Fibroblast of villous mesenchyme (primary cell): ENCODE data around the gene OLFML2B. TPM values are rescaled to one million over a fixed set of nuclear protein-coding genes. Genes with fewer than 3 reads are reported as not detected.

Experiments
- DNase-seq: peaks from one replicate; pipeline ENCODE4 v3.0.0-alpha.2; 2010; ENCODE audit warnings: low read depth
- H3K4me3 ChIP-seq: 2 replicates; pipeline ENCODE4 v1.5.1; 2011; ENCODE audit warnings: low read depth, mild to moderate bottlenecking, low read length
- total RNA-seq: library from RNA; depleted of rRNA; stranded (reverse); fragments of >200 nt; gene quantifications from 2 replicates; pipeline ENCODE4 v1.2.3, GENCODE V29; 2012
- TF ChIP-seq, protein P1 (sequence below): IDR thresholded peaks from 2 replicates; pipeline ENCODE4 v1.5.1; 2012; ENCODE audit warnings: low read depth, mild to moderate bottlenecking, low read length; ENCODE audit not compliant: insufficient read depth

OLFML2B gene
- total RNA-seq, 1 donor: 5.2 TPM

DNA sequence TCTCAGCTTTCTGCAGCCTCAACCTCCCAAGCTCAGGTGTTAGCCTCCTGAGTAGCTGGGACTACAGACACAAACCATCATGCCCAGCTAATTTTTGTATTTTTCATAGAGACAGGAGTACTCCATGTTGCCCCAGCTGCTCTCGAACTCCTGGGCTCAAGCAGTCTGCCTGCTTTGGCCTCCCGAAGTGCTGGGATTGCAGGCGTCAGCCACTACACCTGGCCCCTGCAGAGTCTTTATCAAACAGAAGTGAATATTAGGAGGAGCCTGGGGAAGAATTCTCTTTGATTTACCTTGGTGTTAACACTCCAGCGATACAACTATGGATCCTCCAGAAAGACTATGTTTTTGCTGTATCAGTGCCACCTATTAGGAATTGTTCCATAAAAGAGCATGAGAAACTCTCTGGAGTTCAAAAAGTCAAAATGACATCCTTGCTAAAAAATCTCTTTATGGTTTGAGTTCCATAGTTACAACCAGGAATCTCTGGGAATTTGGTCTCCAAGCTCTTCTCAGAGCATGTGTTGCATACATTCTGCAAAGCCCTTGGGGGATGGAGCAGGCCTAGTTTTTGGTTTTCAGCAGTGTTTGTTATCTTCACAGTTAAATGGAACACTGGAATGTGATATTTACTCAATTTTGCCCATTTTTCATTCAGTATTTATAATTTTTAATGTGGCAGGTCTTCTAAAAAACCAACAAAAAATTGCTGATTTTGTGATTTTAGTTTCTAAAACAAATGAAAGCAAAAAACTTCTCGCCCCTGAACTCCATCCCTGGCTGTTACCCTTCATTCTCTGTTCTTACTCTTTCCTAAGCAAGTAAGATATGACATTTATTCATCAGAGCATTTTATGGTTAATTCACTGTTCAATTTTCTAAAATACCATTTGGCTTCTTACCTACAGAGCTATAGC is 77.3 kb downstream of the OLFML2B start:
- TF ChIP-seq, protein P1, sequence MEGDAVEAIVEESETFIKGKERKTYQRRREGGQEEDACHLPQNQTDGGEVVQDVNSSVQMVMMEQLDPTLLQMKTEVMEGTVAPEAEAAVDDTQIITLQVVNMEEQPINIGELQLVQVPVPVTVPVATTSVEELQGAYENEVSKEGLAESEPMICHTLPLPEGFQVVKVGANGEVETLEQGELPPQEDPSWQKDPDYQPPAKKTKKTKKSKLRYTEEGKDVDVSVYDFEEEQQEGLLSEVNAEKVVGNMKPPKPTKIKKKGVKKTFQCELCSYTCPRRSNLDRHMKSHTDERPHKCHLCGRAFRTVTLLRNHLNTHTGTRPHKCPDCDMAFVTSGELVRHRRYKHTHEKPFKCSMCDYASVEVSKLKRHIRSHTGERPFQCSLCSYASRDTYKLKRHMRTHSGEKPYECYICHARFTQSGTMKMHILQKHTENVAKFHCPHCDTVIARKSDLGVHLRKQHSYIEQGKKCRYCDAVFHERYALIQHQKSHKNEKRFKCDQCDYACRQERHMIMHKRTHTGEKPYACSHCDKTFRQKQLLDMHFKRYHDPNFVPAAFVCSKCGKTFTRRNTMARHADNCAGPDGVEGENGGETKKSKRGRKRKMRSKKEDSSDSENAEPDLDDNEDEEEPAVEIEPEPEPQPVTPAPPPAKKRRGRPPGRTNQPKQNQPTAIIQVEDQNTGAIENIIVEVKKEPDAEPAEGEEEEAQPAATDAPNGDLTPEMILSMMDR: no peak
- DNase-seq: peak; percentile 75
- no peak overlapping the region for H3K4me3 ChIP-seq

DNA sequence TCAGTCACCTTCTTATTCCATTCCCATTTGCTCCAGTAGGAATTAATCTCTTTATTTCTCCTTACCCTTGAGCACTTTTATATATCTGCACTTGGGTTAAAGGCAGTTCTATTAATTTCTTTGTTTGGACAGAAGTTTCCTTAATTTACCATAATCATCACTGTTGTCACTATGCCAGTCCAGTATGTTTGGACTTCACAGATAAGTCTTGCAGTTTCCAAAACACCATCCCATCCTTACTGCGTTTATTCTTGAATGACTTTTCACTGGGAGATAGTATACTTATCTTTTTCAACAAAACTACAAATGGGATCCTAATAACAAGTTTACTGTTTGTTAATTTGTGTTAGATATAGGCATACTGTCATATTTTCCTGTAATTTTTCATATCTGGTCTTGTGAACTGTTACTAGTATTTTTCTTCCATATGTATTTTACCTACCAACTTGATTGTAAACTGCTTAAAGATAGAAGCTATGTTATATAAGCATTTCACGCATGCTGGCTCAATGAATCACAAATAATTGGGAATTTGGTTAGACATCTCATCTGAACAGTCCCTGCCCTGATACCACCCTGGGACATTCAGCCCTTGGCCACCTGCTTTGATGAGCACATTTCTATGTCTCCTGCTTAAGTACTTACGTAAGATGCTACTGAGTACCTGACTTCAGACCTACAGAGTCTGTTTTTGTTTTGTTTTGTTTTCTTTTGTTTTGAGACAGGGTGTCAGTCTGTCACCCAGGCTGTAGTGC is 78.2 kb downstream of the OLFML2B start:
- H3K4me3 ChIP-seq: no peak overlapping the region
- no peak for DNase-seq
- TF ChIP-seq, protein P1: no peak

GRCh38 chr1:161944381-161944780 is 79.3 kb downstream of the OLFML2B start:
- H3K4me3 ChIP-seq: no peak overlapping the region
- TF ChIP-seq, protein P1: no peak
- no peak for DNase-seq

- TF ChIP-seq, protein P1: no peak
- no peak for DNase-seq
- H3K4me3 ChIP-seq: no peak overlapping the region
These were observed 79.9 kb downstream of the OLFML2B start for GRCh38 chr1:161943737-161944136.

DNA sequence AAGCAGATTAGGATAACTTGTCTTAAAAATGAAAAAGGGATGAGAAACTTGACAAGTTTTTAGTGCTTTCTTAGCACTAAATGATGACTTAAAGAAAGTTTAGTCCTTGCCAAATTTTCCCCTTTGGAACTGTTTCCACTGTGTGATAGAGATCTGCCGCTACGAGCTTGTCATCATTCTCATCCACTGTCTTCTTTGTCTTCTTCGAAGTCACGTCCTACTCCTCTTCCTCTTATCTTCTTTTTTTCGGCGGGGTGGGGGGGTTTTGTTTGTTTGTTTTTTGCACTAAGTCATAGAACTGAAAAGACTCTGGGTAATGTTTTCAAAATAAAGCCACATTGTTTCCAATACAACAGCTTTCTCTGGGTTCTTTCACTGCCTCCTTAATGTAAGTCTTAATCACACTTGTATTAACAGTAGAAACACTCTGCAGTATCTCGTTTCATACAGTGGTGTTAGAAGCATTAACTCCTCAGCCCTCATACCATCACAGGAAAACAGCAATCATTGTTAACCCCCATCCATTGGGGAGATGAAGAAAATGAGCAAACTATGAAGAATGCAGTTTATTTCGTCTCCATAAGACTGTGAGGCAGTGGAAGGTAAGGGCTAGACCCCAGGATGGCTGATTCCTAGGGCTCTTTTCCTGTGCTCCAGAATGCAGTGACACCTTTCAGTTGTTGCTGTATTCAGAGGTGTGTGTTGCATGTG is 81.8 kb downstream of the OLFML2B start:
- DNase-seq: peak; percentile 48
- TF ChIP-seq, protein P1: no peak
- no peak overlapping the region for H3K4me3 ChIP-seq

GRCh38 chr1:161940866-161941591 is 82.6 kb downstream of the OLFML2B start:
- DNase-seq: no peak
- H3K4me3 ChIP-seq: no peak overlapping the region
- TF ChIP-seq, protein P1: no peak
